B cell (primary cell): Measurements from ENCODE around the gene VAMP8. TPM values are rescaled to one million over a fixed set of nuclear protein-coding genes. Genes with fewer than 3 reads are reported as not detected.
"Not testable (repeated sequence)": the region's sequence is repeated elsewhere in the genome, so short reads cannot be mapped to it uniquely, and the experiment has no call there.

Experiments used
- ATAC-seq: fragments of 200-7000 bp; cut with Tn5 transposase; one replicate; pipeline ENCODE4 v1.10.0; 2021; ENCODE audit warnings: low read depth, mild to moderate bottlenecking, moderate number of reproducible peaks, moderate library complexity
- CTCF ChIA-PET: fragments of 350-600 bp; sonication (Branson Sonifier 250); formaldehyde crosslinking; loops from one replicate; lab custom pipeline; 2021; ENCODE audit warnings: antibody characterized with exemption, inconsistent platforms; lab: Charles Lee
- POLR2A ChIA-PET: fragments of 350-600 bp; sonication (Branson Sonifier 250); formaldehyde crosslinking; loops from one replicate; lab custom pipeline; 2021; ENCODE audit warnings: antibody characterized with exemption; lab: Charles Lee
- DNase-seq: peaks from one replicate; pipeline ENCODE4 v3.0.0; 2013
- H2AFZ ChIP-seq: 2 replicates; pipeline ENCODE4 v1.6.1; 2012; ENCODE audit warnings: mild to moderate bottlenecking, low read depth, low read length; ENCODE audit not compliant: insufficient read depth, poor library complexity, severe bottlenecking
- H3K27ac ChIP-seq, 2 donors: 1 replicate in 1 of 2; 2 replicates in 1 of 2; pipeline ENCODE4 v1.5.1; 2012 to 2013; ENCODE audit warnings: low read length in 2 of 2, mild to moderate bottlenecking in 2 of 2, moderate library complexity in 1 of 2
- H3K27me3 ChIP-seq, 4 experiments: fragments of 200-600 bp in 1 of 4; sonication (generic) in 1 of 4; replicated peaks in 1 of 4; 1 replicate in 2 of 4; 2 replicates in 2 of 4; pipeline versions ENCODE4 v1.6.1 to v1.7.0; 2013 to 2016; ENCODE audit warnings: low read length in 3 of 4, mild to moderate bottlenecking in 2 of 4, mixed read lengths in 1 of 4, moderate library complexity in 1 of 4; ENCODE audit not compliant: insufficient read depth in 4 of 4, control insufficient read depth in 3 of 4; ENCODE audit errors: control extremely low read depth in 1 of 4
- H3K36me3 ChIP-seq, 2 experiments: replicated peaks in 1 of 2; 1 replicate in 1 of 2; 2 replicates in 1 of 2; pipeline versions ENCODE4 v1.6.1 to v1.7.1; 2013; ENCODE audit warnings: low read length in 1 of 2; ENCODE audit not compliant: insufficient read depth in 2 of 2, control insufficient read depth in 1 of 2; ENCODE audit errors: control extremely low read depth in 1 of 2, extremely low read depth in 1 of 2
- H3K4me1 ChIP-seq, 2 donors: fragments of 200-600 bp in 1 of 2; sonication (generic) in 1 of 2; 1 replicate in 1 of 2; 2 replicates in 1 of 2; pipeline versions ENCODE4 v1.5.1 to v1.6.1; 2013 to 2017; ENCODE audit warnings: low read length in 2 of 2; ENCODE audit not compliant: control insufficient read depth in 2 of 2, insufficient read depth in 2 of 2
- H3K4me2 ChIP-seq: replicated peaks from 2 replicates; pipeline ENCODE3; 2012; ENCODE audit warnings: mild to moderate bottlenecking, low read depth, low read length; ENCODE audit not compliant: poor library complexity, severe bottlenecking
- H3K4me3 ChIP-seq, 5 experiments: fragments of 200-600 bp in 1 of 5; sonication (generic) in 1 of 5; 1 replicate in 3 of 5; 2 replicates in 2 of 5; pipeline versions ENCODE4 v1.5.1 to v1.7.0; 2011 to 2016; ENCODE audit warnings: low read length in 4 of 5, mild to moderate bottlenecking in 4 of 5, low read depth in 2 of 5, control low read depth in 1 of 5, moderate library complexity in 1 of 5; ENCODE audit not compliant: insufficient read depth in 1 of 5; ENCODE audit errors: control extremely low read depth in 1 of 5, extremely low read depth in 1 of 5
- H3K79me2 ChIP-seq: fragments of 200-600 bp; sonication (generic); one replicate; pipeline ENCODE4 v1.6.0; 2016; ENCODE audit warnings: low read length; ENCODE audit not compliant: control insufficient read depth, insufficient read depth
- H3K9ac ChIP-seq: fragments of 200-600 bp; sonication (generic); 2 replicates; pipeline ENCODE4 v1.6.1; 2017; ENCODE audit warnings: mild to moderate bottlenecking, low read length, moderate library complexity
- H3K9me3 ChIP-seq, 3 donors: one replicate each; pipeline versions ENCODE4 v1.6.1 to v1.7.1; 2013; ENCODE audit warnings: low read length in 2 of 3; ENCODE audit not compliant: control insufficient read depth in 2 of 3, insufficient read depth in 1 of 3; ENCODE audit errors: control extremely low read depth in 1 of 3
- H4K20me1 ChIP-seq: 2 replicates; pipeline ENCODE4 v1.6.0; 2012; ENCODE audit warnings: mild to moderate bottlenecking, low read length; ENCODE audit not compliant: insufficient read depth, control insufficient read depth, poor library complexity, severe bottlenecking
- H3K27ac Mint-ChIP-seq: one replicate; pipeline ENCODE4 v1.8.0; 2021; ENCODE audit warnings: mixed read lengths
- H3K27me3 Mint-ChIP-seq: one replicate; pipeline ENCODE4 v1.8.0; 2021; ENCODE audit warnings: mixed read lengths
- H3K4me1 Mint-ChIP-seq: one replicate; pipeline ENCODE4 v1.8.0; 2021; ENCODE audit warnings: mixed read lengths
- H3K4me3 Mint-ChIP-seq: one replicate; pipeline ENCODE4 v1.8.0; 2021; ENCODE audit warnings: mixed read lengths
- H3K9me3 Mint-ChIP-seq: one replicate; pipeline ENCODE4 v1.8.0; 2022; ENCODE audit warnings: mixed read lengths; ENCODE audit not compliant: insufficient read depth
- CTCF ChIP-seq: fragments of 200-600 bp; IDR thresholded peaks from one replicate; pipeline ENCODE4 v1.8.0; 2022; ENCODE audit warnings: antibody characterized with exemption, mild to moderate bottlenecking
- EZH2 ChIP-seq: IDR thresholded peaks from 2 replicates; pipeline ENCODE4 v1.6.1; 2012; ENCODE audit warnings: borderline replicate concordance, low read depth, mild to moderate bottlenecking, moderate library complexity, low read length; ENCODE audit not compliant: insufficient read depth, poor library complexity, severe bottlenecking
- WGBS: methylation state at CpG from one replicate; pipeline ENCODE4 v1.1.5; 2013; ENCODE audit warnings: missing lambda C conversion rate; ENCODE audit not compliant: insufficient coverage; 5-methylcytosine and 5-hydroxymethylcytosine counted together
- intact Hi-C: fragments of 100-400 bp; cut with micrococcal nuclease; formaldehyde crosslinking; loops from one replicate; pipeline ENCODE4 v1.10.0; 2022
- polyA plus RNA-seq: library from polyadenylated mRNA; depleted of rRNA; stranded (reverse); fragments of >200 nt; gene quantifications from 2 replicates; pipeline ENCODE4 v1.2.3, GENCODE V29; 2012
- total RNA-seq, 2 donors: library from RNA; stranded (reverse); fragments of 120-200 nt in 1 of 2; gene quantifications; 1 replicate in 1 of 2; 2 replicates in 1 of 2; pipeline versions ENCODE4 v1.2.3 to v1.2.4, GENCODE V29; 2013 to 2022

VAMP8 gene
- total and polyA plus RNA-seq, 2 donors (not counting 1 experiment from before 2014, with no cell fraction given) = 68.7 to 73.8 TPM

DNA sequence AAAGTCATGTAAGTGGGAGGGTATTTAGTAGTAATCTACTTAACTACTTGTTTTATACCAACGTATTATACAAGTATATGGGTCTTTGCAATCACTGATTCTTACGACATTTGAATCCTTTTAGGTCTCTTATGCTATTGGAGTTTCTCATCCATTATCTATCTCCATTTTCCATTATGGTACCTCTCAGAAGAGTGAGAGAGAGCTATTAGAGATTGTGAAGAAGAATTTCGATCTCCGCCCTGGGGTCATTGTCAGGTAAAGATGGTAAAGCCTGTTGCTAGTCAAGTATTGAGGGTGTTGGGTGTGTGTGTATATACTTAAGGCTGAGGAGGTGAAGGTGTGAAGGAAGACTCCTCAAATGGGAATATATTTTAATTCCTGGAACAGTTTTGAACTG is 34.6 kb upstream of the VAMP8 start:
- Histone ChIP-seq H3K79me2 (peaks cover 25% of the 10 kb centered on the region), H3K4me1 (peaks cover 16 to 24% of the 10 kb centered on the region in 2 donors), H3K36me3 (peaks cover 10 to 51% of the 10 kb centered on the region in 2 experiments), H4K20me1 (peaks cover 20% of the 10 kb centered on the region), H3K27me3 (no peaks in the 10 kb centered on the region), H3K27ac (no peak overlapping the region), H3K9me3 (no peaks in the 10 kb centered on the region), H3K9ac (no peak overlapping the region), H3K4me3 (no peak overlapping the region), H3K4me2 (no peak overlapping the region), H2AFZ (no peak overlapping the region)
- no peaks in the 10 kb centered on the region for H3K27me3 Mint-ChIP-seq
- intact Hi-C loops = no loop called here
- ChIA-PET CTCF (interaction anchor here (7.8 kb wide), 1 partner anchor 8 kb away, joined by 104 read pairs; no protein-coding TSS in a partner anchor), POLR2A (interaction anchor here (0.5 kb wide), 1 partner anchor 19 kb away, joined by 3 read pairs; no protein-coding TSS in a partner anchor)
- no peak for DNase-seq
- 100% methylated on average over 2 of the region's 4 CpGs for WGBS
- no peaks in the 10 kb centered on the region for H3K9me3 Mint-ChIP-seq
- ATAC-seq = no peak
- H3K4me3 Mint-ChIP-seq = no peak overlapping the region
- H3K4me1 Mint-ChIP-seq = peaks cover 33% of the 10 kb centered on the region
- no peak overlapping the region for H3K27ac Mint-ChIP-seq
- TF ChIP-seq CTCF (no peak), EZH2 (no peak)

DNA sequence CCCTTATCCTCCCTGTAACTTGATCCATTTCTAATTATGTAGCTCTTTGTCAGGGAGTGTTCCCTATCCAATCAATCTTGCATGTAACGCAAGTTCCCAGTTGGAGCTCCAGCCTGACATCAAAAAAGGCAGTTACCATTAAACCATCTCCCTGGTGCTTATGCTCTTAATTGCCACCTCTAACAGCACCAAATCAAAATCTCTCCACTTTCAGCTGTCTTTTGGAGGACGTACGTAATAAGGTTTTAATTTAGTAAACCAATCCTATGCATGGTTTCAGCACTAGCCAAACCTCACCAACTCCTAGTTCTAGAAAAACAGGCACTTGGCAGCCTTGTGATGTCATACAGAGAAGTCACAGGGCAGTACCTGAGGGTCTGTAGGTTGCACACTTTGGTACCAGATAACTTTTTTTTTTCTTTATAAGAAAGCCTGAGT is 33.1 kb upstream of the VAMP8 start:
- 100% methylated on average over 3 of the region's 3 CpGs for WGBS
- H3K27ac Mint-ChIP-seq, H3K4me2 ChIP-seq, H3K9me3 Mint-ChIP-seq, H3K9me3 ChIP-seq, intact Hi-C loops, H2AFZ ChIP-seq, H3K9ac ChIP-seq, H3K27me3 ChIP-seq, H3K4me3 Mint-ChIP-seq, ATAC-seq, DNase-seq, H3K4me3 ChIP-seq, H3K27me3 Mint-ChIP-seq, H3K27ac ChIP-seq: not testable (repeated sequence)
- ChIA-PET POLR2A (interaction anchor here (0.6 kb wide), 1 partner anchor 10 kb away, joined by 3 read pairs; no protein-coding TSS in a partner anchor), CTCF (interaction anchor here (1.0 to 1.1 kb wide), 2 partner anchors 57 to 153 kb away, joined by 3 read pairs; no protein-coding TSS in a partner anchor)
- Histone ChIP-seq H3K79me2 (peaks cover 21% of the 10 kb centered on the region), H3K36me3 (peaks cover 10 to 51% of the 10 kb centered on the region in 2 experiments), H4K20me1 (peaks cover 20% of the 10 kb centered on the region), H3K4me1 (peaks cover 16 to 19% of the 10 kb centered on the region in 2 donors)
- H3K4me1 Mint-ChIP-seq = peaks cover 30% of the 10 kb centered on the region

DNA sequence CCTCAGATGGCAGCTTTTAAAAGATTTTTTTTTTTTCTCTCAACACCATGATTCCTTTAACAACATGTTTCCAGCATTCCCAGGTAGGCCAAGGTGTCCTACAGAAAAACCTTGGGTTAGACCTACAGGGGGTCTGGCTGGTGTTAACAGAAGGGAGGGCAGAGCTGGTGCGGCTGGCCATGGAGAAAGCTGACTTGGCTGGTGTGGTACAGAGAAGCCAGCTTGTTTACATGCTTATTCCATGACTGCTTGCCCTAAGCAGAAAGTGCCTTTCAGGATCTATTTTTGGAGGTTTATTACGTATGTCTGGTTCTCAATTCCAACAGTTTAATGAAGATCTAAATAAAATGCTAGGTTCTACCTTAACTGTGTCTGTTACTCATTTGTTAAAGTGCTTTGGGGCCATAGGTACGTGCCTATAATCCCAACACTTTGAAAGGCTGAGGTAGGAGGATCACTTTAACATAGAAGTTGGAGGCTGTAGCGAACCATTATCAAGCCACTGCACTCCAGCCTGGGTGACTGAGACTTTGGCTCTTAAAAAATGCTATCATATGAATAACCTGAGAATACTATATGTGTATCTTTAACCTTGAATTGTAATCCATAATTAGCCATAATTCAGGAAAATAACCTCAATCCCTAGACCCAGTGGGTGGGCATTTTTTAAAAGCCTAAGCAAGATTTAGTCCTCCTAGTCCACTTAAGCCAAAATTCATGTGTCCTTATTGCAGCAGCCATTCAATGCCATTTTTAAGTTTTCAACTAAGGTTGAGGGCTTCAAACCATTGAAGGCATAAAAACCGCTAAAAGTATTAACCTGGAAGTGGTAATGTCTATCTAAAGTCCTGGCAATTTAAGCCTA is 32.2 kb upstream of the VAMP8 start:
- intact Hi-C loops, H3K9ac ChIP-seq, H2AFZ ChIP-seq, DNase-seq, ATAC-seq, H3K4me3 ChIP-seq, H3K27ac ChIP-seq, H3K4me3 Mint-ChIP-seq, H3K27me3 Mint-ChIP-seq, H3K4me2 ChIP-seq, H3K9me3 Mint-ChIP-seq, H3K9me3 ChIP-seq, H3K27ac Mint-ChIP-seq, H3K27me3 ChIP-seq: not testable (repeated sequence)
- H3K4me1 Mint-ChIP-seq = peaks cover 24% of the 10 kb centered on the region
- Histone ChIP-seq H3K79me2 (peaks cover 13% of the 10 kb centered on the region), H4K20me1 (peaks cover 15% of the 10 kb centered on the region), H3K36me3 (peaks cover 10 to 59% of the 10 kb centered on the region in 2 experiments), H3K4me1 (peaks cover 14% of the 10 kb centered on the region in 2 donors)
- ChIA-PET CTCF (interaction anchor here (0.7 to 2.1 kb wide), 7 partner anchors 11 to 156 kb away, joined by 3 to 7 read pairs (median 3); no protein-coding TSS in a partner anchor), POLR2A (interaction anchor here (0.6 to 0.7 kb wide), 2 partner anchors 10 to 124 kb away, joined by 3 to 4 read pairs; no protein-coding TSS in a partner anchor)
- WGBS = no CpG with 5 or more reads among the region's 5 CpGs
